ENCODE data around the gene UQCRC1.

The UQCRC1 gene

GRCh38 chr3:48567500-48567899, 41.9 kb downstream of the UQCRC1 start:
- no peak for DNase-seq (ENCODE audit: low read depth)
- TF ChIP-seq, protein P1, sequence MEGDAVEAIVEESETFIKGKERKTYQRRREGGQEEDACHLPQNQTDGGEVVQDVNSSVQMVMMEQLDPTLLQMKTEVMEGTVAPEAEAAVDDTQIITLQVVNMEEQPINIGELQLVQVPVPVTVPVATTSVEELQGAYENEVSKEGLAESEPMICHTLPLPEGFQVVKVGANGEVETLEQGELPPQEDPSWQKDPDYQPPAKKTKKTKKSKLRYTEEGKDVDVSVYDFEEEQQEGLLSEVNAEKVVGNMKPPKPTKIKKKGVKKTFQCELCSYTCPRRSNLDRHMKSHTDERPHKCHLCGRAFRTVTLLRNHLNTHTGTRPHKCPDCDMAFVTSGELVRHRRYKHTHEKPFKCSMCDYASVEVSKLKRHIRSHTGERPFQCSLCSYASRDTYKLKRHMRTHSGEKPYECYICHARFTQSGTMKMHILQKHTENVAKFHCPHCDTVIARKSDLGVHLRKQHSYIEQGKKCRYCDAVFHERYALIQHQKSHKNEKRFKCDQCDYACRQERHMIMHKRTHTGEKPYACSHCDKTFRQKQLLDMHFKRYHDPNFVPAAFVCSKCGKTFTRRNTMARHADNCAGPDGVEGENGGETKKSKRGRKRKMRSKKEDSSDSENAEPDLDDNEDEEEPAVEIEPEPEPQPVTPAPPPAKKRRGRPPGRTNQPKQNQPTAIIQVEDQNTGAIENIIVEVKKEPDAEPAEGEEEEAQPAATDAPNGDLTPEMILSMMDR (IDR thresholded peaks at IDR 0.05; ENCODE audit: control insufficient read depth, extremely low read depth, insufficient read depth) = no peak
- no peak overlapping the region for H3K4me3 ChIP-seq (ENCODE audit: low read depth, low read length)

DNA sequence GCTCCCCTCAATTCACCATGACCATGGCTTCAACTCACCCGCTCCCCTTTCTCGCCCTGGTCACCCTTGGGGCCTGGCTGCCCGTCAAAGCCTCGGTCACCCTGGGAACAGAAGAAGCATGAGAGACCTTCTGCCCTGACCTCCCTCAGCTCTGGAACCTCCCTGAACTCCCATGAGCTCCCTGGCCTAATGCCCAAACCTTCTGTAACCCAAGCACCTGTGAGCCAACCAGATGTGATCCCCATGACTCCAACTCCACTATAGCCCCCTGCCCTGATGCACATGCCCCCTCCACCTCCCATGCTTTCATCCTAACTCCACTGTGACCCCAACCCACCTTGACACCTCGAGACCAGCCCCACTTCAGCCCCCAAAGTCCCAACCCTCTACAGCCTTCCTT, 42.4 kb downstream of the UQCRC1 start:
- no peak for DNase-seq (ENCODE audit: low read depth)
- no peak overlapping the region for H3K4me3 ChIP-seq (ENCODE audit: low read depth, low read length)
- TF ChIP-seq, protein P1 (IDR thresholded peaks at IDR 0.05; ENCODE audit: control insufficient read depth, extremely low read depth, insufficient read depth) = no peak

DNA sequence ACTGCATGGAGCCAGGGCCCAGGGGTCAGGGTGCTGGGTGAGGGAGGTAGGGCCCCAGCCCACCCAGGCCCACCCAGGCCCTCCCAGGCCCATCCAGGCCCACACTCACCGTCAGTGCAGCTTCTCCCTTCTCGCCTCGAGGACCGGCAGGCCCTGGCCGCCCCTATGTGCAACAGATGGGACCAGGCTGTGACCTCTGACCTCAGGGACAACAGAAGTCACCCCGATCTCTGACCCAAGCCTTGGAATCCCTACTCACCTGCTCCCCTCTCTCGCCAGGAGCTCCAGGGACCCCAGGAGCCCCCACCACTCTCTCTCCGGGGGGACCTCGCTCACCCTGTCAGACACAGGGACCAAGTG, 43.1 kb downstream of the UQCRC1 start:
- H3K4me3 ChIP-seq (ENCODE audit: low read depth, low read length) = no peak overlapping the region
- DNase-seq (ENCODE audit: low read depth) = no peak
- TF ChIP-seq, protein P1 (IDR thresholded peaks at IDR 0.05; ENCODE audit: control insufficient read depth, extremely low read depth, insufficient read depth) = no peak

DNA sequence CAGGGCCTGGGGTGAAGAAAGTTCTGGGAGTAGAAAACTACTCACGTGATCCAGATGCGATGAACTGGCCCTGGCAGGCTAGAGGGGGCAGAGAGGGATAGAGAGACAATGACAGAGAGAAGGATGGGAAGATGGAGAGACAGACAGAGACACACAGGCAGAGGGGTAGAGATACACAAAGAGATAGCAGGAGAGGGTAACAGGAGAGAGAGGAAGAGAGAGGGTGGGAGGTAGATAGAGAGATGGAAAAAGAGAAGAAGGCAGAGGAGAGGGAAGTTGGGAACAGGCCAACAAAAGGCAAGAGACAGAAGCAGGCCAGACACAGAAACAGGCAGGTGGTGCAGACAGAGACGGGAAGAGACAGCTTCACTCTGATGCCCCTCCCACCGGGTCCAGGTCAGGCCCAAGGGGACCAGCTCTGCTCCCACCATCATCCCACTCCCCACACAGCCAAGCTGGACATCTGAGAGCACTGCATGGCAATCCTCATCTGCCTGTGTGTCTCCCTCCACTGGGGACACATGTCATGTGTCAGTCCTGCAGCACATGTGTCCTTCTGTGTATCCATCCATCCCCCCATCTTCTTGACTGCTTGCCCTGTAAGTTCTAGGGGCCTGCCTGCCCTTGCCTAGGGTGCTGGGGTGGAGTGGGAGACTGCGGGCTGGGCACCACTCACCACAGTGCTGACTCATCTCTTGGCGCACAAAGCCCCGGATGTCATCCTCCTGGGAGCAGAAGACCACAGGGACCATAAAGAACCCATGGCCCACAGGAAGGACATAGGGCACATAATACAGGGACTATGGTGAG, 43.6 kb downstream of the UQCRC1 start:
- no peak for DNase-seq (ENCODE audit: low read depth)
- TF ChIP-seq, protein P1 (IDR thresholded peaks at IDR 0.05; ENCODE audit: control insufficient read depth, extremely low read depth, insufficient read depth) = no peak
- H3K4me3 ChIP-seq (ENCODE audit: low read depth, low read length) = no peak overlapping the region

DNA sequence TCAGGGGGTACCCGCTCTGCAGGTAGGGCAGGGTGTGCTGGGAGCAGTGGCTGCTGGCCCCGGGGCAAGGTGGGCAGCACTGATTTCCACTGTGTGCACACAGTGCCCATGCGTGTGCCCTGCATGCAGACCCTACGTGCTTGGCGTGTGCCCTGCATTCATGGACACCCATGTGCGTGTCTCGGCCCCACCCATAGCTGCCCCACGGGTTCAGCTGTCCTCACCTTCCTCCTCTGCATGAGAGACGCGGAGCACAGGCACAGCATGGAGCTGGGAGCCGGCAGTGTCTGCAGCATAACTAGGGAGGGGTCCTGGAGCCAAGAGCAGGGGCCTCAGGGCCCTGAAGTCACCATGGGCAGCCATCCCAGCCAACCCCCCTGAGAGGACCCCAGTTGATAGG, 44.3 kb downstream of the UQCRC1 start:
- DNase-seq (ENCODE audit: low read depth) = no peak
- TF ChIP-seq, protein P1 (IDR thresholded peaks at IDR 0.05; ENCODE audit: control insufficient read depth, extremely low read depth, insufficient read depth) = no peak
- H3K4me3 ChIP-seq (ENCODE audit: low read depth, low read length) = no peak overlapping the region

DNA sequence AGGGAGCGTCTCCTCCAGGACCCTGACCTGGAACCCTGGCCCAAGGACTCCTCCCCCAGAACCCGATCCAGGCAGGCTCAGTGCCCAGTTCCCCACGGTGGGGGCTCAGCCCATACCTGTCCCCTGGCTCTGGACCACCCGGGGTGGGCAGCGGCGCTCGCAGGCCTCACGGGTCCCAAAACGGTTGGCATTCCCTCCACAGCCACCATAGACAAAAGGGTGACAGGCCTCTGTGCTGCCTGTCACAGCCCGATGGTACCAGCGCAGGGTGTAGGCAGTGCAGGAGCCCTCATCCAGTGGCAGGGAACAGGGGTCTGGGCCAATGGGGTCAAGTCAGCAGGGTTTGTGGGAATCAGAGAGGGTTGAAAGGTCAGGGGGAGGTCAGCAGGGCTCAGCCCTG, 44.8 kb downstream of the UQCRC1 start:
- no peak overlapping the region for H3K4me3 ChIP-seq (ENCODE audit: low read depth, low read length)
- DNase-seq (ENCODE audit: low read depth) = no peak
- TF ChIP-seq, protein P1 (IDR thresholded peaks at IDR 0.05; ENCODE audit: control insufficient read depth, extremely low read depth, insufficient read depth) = no peak

- DNase-seq (ENCODE audit: low read depth) = no peak
- TF ChIP-seq, protein P1 (IDR thresholded peaks at IDR 0.05; ENCODE audit: control insufficient read depth, extremely low read depth, insufficient read depth) = no peak
- no peak overlapping the region for H3K4me3 ChIP-seq (ENCODE audit: low read depth, low read length)
Observed at GRCh38 chr3:48564022-48564421, 45.4 kb downstream of the UQCRC1 start.

All from LNCaP clone FGC (cell line).